Anterior cingulate cortex (tissue), 58 donors: ENCODE data around the gene PRDM8.
A peak's percentile ranks its signal among the peaks of the same experiment; 100 is the strongest.

Source experiments
- DNase-seq, 58 donors: peaks; one replicate each; lab custom pipeline; 2025; lab: John Stamatoyannopoulos, UW

The PRDM8 gene

GRCh38 chr4:80199004-80199560, 1.8 kb downstream of the PRDM8 start:
- DNase-seq, result no peak

GRCh38 chr4:80199947-80200346, 2.6 kb downstream of the PRDM8 start:
- no peak for DNase-seq

GRCh38 chr4:80201252-80202151, 4.2 kb downstream of the PRDM8 start:
- DNase-seq, result peak in 4 of 58 donors; percentile 9 to 57 (median 38)

- DNase-seq, result peak in 40 of 58 donors; percentile 22 to 67 (median 48)
Measured at GRCh38 chr4:80202190-80202711, 4.9 kb downstream of the PRDM8 start.

- peak in 3 of 58 donors; percentile 16 to 29 (median 17) for DNase-seq
Measured at GRCh38 chr4:80202741-80203553, 5.6 kb downstream of the PRDM8 start.

- DNase-seq, result no peak
Measured at GRCh38 chr4:80204433-80205011, 7.2 kb downstream of the PRDM8 start.

GRCh38 chr4:80206111-80206510, 8.8 kb downstream of the PRDM8 start:
- DNase-seq, result no peak

GRCh38 chr4:80206521-80207171, 9.3 kb downstream of the PRDM8 start:
- no peak for DNase-seq

- DNase-seq, result peak in 1 of 58 donors; percentile 4
Measured at GRCh38 chr4:80207172-80207583, 9.9 kb downstream of the PRDM8 start.

- no peak for DNase-seq
Measured at GRCh38 chr4:80207664-80208063, 10.4 kb downstream of the PRDM8 start.

GRCh38 chr4:80208610-80209339, 11.5 kb downstream of the PRDM8 start:
- DNase-seq, result no peak

GRCh38 chr4:80209340-80209701, 12.0 kb downstream of the PRDM8 start:
- DNase-seq, result no peak

GRCh38 chr4:80210549-80210948, 13.2 kb downstream of the PRDM8 start:
- no peak for DNase-seq

GRCh38 chr4:80213117-80213815, 16.0 kb downstream of the PRDM8 start:
- DNase-seq, result no peak

GRCh38 chr4:80215449-80216052, 18.2 kb downstream of the PRDM8 start:
- no peak for DNase-seq

GRCh38 chr4:80216100-80216761, 18.9 kb downstream of the PRDM8 start:
- no peak for DNase-seq

GRCh38 chr4:80219301-80220025, 22.2 kb downstream of the PRDM8 start:
- no peak for DNase-seq
